PC-3 (cell line): ENCODE data around the gene PDE11A. TPM values are rescaled to one million over a fixed set of nuclear protein-coding genes. Genes with fewer than 3 reads are reported as not detected.

Experiments used
- ATAC-seq: fragments of 200-7000 bp; cut with Tn5 transposase; 2 replicates; pipeline ENCODE4 v1.9.1; 2020; ENCODE audit warnings: mild to moderate bottlenecking, moderate library complexity
- BruUV-seq: library from RNA; stranded (reverse); fragments of 400-500 nt; replicated peaks from 2 replicates; lab custom pipeline; 2021; lab: Mats Ljungman, UMichigan
- CTCF ChIA-PET: fragments of 300-600 bp; sonication (Branson Sonifier 250); formaldehyde crosslinking; loops from one replicate; lab custom pipeline; 2022; ENCODE audit warnings: antibody characterized with exemption; lab: Charles Lee
- POLR2A ChIA-PET: fragments of 300-600 bp; sonication (Branson Sonifier 250); formaldehyde crosslinking; loops from one replicate; lab custom pipeline; 2022; ENCODE audit warnings: antibody characterized with exemption; ENCODE audit not compliant: unreplicated experiment; lab: Charles Lee
- DNase-seq: peaks from one replicate; pipeline ENCODE4 v3.0.0-alpha.2; 2015
- H2AFZ ChIP-seq: fragments of 300-600 bp; sonication (generic); 2 replicates; pipeline ENCODE4 v1.6.0; 2016; ENCODE audit warnings: antibody characterized with exemption, low read length
- H3F3A ChIP-seq: fragments of 300-600 bp; sonication (generic); one replicate; pipeline ENCODE4 v1.6.0; 2017; ENCODE audit warnings: antibody characterized with exemption, low read length, control low read depth, mild to moderate bottlenecking; ENCODE audit not compliant: unreplicated experiment
- H3K27ac ChIP-seq: fragments of 300-600 bp; sonication (generic); 2 replicates; pipeline ENCODE4 v1.5.1; 2016; ENCODE audit warnings: mild to moderate bottlenecking, low read length
- H3K27me3 ChIP-seq: fragments of 300-600 bp; sonication (generic); 2 replicates; pipeline ENCODE4 v1.6.1; 2016; ENCODE audit warnings: low read length, mixed read lengths
- H3K36me3 ChIP-seq: fragments of 300-600 bp; sonication (generic); 2 replicates; pipeline ENCODE4 v1.6.1; 2016; ENCODE audit warnings: low read depth, mixed run types, low read length, mixed read lengths
- H3K4me1 ChIP-seq: fragments of 300-600 bp; sonication (generic); 2 replicates; pipeline ENCODE4 v1.5.1; 2016; ENCODE audit warnings: low read length; ENCODE audit not compliant: insufficient read depth
- H3K4me2 ChIP-seq: fragments of 300-600 bp; sonication (generic); 2 replicates; pipeline ENCODE4 v1.6.0; 2016; ENCODE audit warnings: low read length
- H3K4me3 ChIP-seq: fragments of 300-600 bp; sonication (generic); 2 replicates; pipeline ENCODE4 v1.5.1; 2016; ENCODE audit warnings: mild to moderate bottlenecking, low read length, mixed read lengths
- H3K79me2 ChIP-seq: fragments of 300-600 bp; sonication (generic); 2 replicates; pipeline ENCODE4 v1.6.1; 2017; ENCODE audit warnings: low read length, mixed read lengths
- H3K9ac ChIP-seq: fragments of 300-600 bp; sonication (generic); 2 replicates; pipeline ENCODE4 v1.6.0; 2016; ENCODE audit warnings: mild to moderate bottlenecking, low read length
- H3K9me2 ChIP-seq: fragments of 300-600 bp; sonication (generic); replicated peaks from 2 replicates; pipeline ENCODE4 v1.6.1; 2016; ENCODE audit warnings: mixed run types, low read length, mixed read lengths
- H3K9me3 ChIP-seq: fragments of 300-600 bp; sonication (generic); 2 replicates; pipeline ENCODE4 v1.6.1; 2016; ENCODE audit warnings: low read length, mixed read lengths
- H4K20me1 ChIP-seq: fragments of 300-600 bp; sonication (generic); 2 replicates; pipeline ENCODE4 v1.6.1; 2016; ENCODE audit warnings: low read length, mixed read lengths
- EZH2 ChIP-seq: fragments of 300-600 bp; sonication (generic); IDR thresholded peaks from one replicate; pipeline ENCODE4 v1.6.1; 2017; ENCODE audit warnings: antibody characterized with exemption, mild to moderate bottlenecking, low read length; ENCODE audit not compliant: unreplicated experiment
- EZH2phosphoT487 ChIP-seq: fragments of 300-600 bp; sonication (generic); IDR thresholded peaks from 2 replicates; pipeline ENCODE4 v1.6.1; 2018; ENCODE audit warnings: mild to moderate bottlenecking, antibody characterized with exemption, low read length, borderline replicate concordance
- intact Hi-C: fragments of 100-400 bp; cut with micrococcal nuclease; formaldehyde crosslinking; loops from 2 replicates; pipeline ENCODE4 v1.9.0; 2023
- total RNA-seq: library from RNA; depleted of rRNA; stranded (reverse); fragments of >200 nt; gene quantifications from 2 replicates; pipeline ENCODE4 v1.2.3, GENCODE V29; 2014
- TF ChIP-seq, protein P1 (sequence below): fragments of 300-600 bp; sonication (generic); conservative IDR thresholded peaks from 2 replicates; pipeline ENCODE4 v1.5.1; 2017; ENCODE audit warnings: antibody characterized with exemption, low read depth, mild to moderate bottlenecking, low read length

Gene PDE11A
- total RNA-seq, 1 experiment from 2014 or later = 0.15 TPM

DNA sequence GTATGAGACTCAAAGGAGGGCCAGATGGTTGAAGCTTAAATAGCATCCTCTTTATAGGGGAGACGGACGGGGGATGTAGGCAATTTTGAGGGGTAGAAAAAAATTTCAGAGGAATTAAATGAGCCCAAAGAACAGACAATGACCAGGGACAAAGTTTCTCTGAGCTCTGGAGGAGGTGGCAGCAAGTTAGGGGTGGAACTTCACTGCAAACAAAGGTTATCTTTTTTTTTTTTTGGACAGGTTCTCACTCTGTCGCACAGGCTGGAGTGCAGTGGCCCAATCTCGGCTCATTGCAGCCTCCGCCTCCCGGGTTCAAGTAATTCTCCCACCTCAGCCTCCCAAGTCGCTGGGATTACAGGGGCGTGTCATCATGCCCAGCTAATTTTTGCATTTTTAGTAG is 195.6 kb downstream of the PDE11A start:
- Histone ChIP-seq H2AFZ (no peak overlapping the region), H3K9ac (no peak overlapping the region), H4K20me1 (no peaks in the 10 kb centered on the region), H3K27me3 (peaks cover 7% of the 10 kb centered on the region; the same call in 1 of the 2 replicates), H3K4me2 (no peak overlapping the region), H3K4me3 (no peak overlapping the region), H3K79me2 (no peaks in the 10 kb centered on the region), H3F3A (no peaks in the 10 kb centered on the region), H3K27ac (no peak overlapping the region), H3K4me1 (no peaks in the 10 kb centered on the region), H3K36me3 (no peaks in the 10 kb centered on the region), H3K9me2 (no peaks in the 10 kb centered on the region), H3K9me3 (no peaks in the 10 kb centered on the region)
- ATAC-seq = no peak
- intact Hi-C loops = no loop called here
- ChIA-PET CTCF (no interaction called here), POLR2A (no interaction called here)
- DNase-seq = no peak
- no TSS peak for BruUV-seq
- TF ChIP-seq, protein P1, sequence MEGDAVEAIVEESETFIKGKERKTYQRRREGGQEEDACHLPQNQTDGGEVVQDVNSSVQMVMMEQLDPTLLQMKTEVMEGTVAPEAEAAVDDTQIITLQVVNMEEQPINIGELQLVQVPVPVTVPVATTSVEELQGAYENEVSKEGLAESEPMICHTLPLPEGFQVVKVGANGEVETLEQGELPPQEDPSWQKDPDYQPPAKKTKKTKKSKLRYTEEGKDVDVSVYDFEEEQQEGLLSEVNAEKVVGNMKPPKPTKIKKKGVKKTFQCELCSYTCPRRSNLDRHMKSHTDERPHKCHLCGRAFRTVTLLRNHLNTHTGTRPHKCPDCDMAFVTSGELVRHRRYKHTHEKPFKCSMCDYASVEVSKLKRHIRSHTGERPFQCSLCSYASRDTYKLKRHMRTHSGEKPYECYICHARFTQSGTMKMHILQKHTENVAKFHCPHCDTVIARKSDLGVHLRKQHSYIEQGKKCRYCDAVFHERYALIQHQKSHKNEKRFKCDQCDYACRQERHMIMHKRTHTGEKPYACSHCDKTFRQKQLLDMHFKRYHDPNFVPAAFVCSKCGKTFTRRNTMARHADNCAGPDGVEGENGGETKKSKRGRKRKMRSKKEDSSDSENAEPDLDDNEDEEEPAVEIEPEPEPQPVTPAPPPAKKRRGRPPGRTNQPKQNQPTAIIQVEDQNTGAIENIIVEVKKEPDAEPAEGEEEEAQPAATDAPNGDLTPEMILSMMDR = no peak
- no peak for TF ChIP-seq EZH2
- no peak for TF ChIP-seq EZH2phosphoT487

DNA sequence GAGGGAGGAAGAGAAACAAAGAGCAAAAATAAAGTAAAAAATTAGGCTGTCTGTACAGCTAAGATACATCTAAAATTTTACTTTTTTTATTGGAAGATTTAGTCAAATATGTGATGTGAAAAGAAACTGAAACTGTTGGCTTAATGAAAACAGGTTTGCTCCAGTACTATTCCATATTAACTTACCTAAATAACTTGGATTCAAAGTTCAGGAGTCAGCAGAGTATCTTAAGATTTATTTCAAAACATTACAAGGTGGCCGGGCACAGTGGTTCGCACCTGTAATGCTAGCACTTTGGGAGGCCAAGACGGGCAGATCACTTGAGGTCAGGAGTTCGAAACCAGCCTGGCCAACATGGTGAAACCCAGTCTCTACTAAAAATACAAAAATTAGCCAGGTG is 197.9 kb downstream of the PDE11A start:
- Histone ChIP-seq H3K79me2 (no peaks in the 10 kb centered on the region), H3K4me1 (no peaks in the 10 kb centered on the region), H4K20me1 (no peaks in the 10 kb centered on the region), H3K9me2 (no peaks in the 10 kb centered on the region), H3F3A (no peaks in the 10 kb centered on the region), H3K9ac (no peak overlapping the region), H3K27me3 (peaks cover 14% of the 10 kb centered on the region; the same call in 1 of the 2 replicates), H2AFZ (no peak overlapping the region), H3K9me3 (no peaks in the 10 kb centered on the region), H3K27ac (no peak overlapping the region), H3K4me3 (no peak overlapping the region), H3K36me3 (no peaks in the 10 kb centered on the region), H3K4me2 (no peak overlapping the region)
- POLR2A ChIA-PET = no interaction called here
- ATAC-seq = no peak
- intact Hi-C loops = no loop called here
- DNase-seq = no peak
- no peak for TF ChIP-seq EZH2phosphoT487
- TF ChIP-seq EZH2 = no peak
- TF ChIP-seq, protein P1 = no peak
- CTCF ChIA-PET = no interaction called here
- BruUV-seq = no TSS peak

DNA sequence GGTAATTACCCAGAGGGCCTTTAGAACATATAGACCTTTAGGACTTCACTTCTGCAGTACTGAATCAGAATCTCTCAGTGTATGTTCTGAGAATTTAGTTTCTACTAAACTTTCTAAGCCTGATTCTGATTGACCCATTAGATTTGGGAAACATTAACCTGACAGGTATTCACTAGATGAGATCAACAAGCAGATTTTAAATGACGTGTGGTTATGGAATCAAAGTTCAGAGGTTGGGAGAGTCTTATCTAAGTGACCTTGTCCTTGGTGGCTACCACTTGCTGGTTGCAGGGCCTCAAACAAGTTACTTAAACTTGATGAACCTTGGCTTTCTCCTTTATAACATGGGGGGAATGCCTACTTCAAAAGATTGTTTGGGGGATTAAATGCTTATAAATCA is 198.7 kb downstream of the PDE11A start:
- ATAC-seq = no peak
- H2AFZ ChIP-seq = no peak overlapping the region
- no peak for DNase-seq
- TF ChIP-seq, protein P1 = no peak
- no peak for TF ChIP-seq EZH2
- no peak for TF ChIP-seq EZH2phosphoT487
- H3K9me2 ChIP-seq = no peaks in the 10 kb centered on the region
- intact Hi-C loops = no loop called here
- H3K36me3 ChIP-seq = no peaks in the 10 kb centered on the region
- no peak overlapping the region for H3K4me2 ChIP-seq
- H3K4me1 ChIP-seq = no peaks in the 10 kb centered on the region
- H3K9ac ChIP-seq = no peak overlapping the region
- no peak overlapping the region for H3K27ac ChIP-seq
- H3K4me3 ChIP-seq = no peak overlapping the region
- H3K9me3 ChIP-seq = no peaks in the 10 kb centered on the region
- H3K27me3 ChIP-seq = peaks cover 18% of the 10 kb centered on the region; the same call in 1 of the 2 replicates
- H3K79me2 ChIP-seq = no peaks in the 10 kb centered on the region
- BruUV-seq = no TSS peak
- H3F3A ChIP-seq = no peaks in the 10 kb centered on the region
- ChIA-PET CTCF (interaction anchor here (0.6 kb wide), 1 partner anchor 167 kb away, joined by 5 read pairs; no protein-coding TSS in a partner anchor), POLR2A (no interaction called here)
- no peaks in the 10 kb centered on the region for H4K20me1 ChIP-seq
